Right lobe of liver (tissue), 6 donors: Measurements from ENCODE around the gene FCRL5. TPM values are rescaled to one million over a fixed set of nuclear protein-coding genes. Genes with fewer than 3 reads are reported as not detected.

Experiments used
- ATAC-seq, 4 donors: fragments of 200-7000 bp; cut with Tn5 transposase; one replicate each; pipeline ENCODE4 v1.9.1; 2020; ENCODE audit warnings: mild to moderate bottlenecking in 4 of 4, moderate library complexity in 4 of 4
- DNase-seq, 3 donors: peaks; one replicate each; pipeline ENCODE4 v3.0.0-alpha.2; 2020
- H3K27ac ChIP-seq, 3 donors: fragments of 200-600 bp; one replicate each; pipeline ENCODE4 v1.8.0; 2022
- H3K27me3 ChIP-seq, 2 donors: fragments of 200-600 bp; one replicate each; pipeline ENCODE4 v1.8.0; 2022
- H3K36me3 ChIP-seq, 4 donors: fragments of 200-600 bp; sonication (generic) in 1 of 4; one replicate each; pipeline versions ENCODE4 v1.5.1 to v1.8.0; 2017 to 2022; ENCODE audit warnings: control low read depth in 1 of 4
- H3K4me1 ChIP-seq, 4 donors: fragments of 200-600 bp; sonication (generic) in 1 of 4; one replicate each; pipeline versions ENCODE4 v1.5.1 to v1.8.0; 2017 to 2022; ENCODE audit warnings: control low read depth in 1 of 4
- H3K4me3 ChIP-seq, 3 donors: fragments of 200-600 bp; one replicate each; pipeline ENCODE4 v1.8.0; 2022
- H3K9me3 ChIP-seq, 4 donors: fragments of 200-600 bp; sonication (generic) in 1 of 4; one replicate each; pipeline versions ENCODE4 v1.5.1 to v1.8.0; 2017 to 2022; ENCODE audit warnings: control low read depth in 1 of 4
- CTCF ChIP-seq, 4 donors: fragments of 200-600 bp in 3 of 4; fragments of 450-650 bp in 1 of 4; IDR thresholded peaks; one replicate each; pipeline versions ENCODE4 v1.5.1 to v1.8.0; 2016 to 2022; ENCODE audit warnings: antibody characterized with exemption in 4 of 4, mild to moderate bottlenecking in 2 of 4
- POLR2A ChIP-seq: fragments of 450-650 bp; IDR thresholded peaks from one replicate; pipeline ENCODE4 v1.6.1; 2017; ENCODE audit warnings: antibody characterized with exemption, mild to moderate bottlenecking
- WGBS: methylation state at CpG from one replicate; pipeline ENCODE4 v1.1.6; 2018; ENCODE audit warnings: low coverage, low lambda C conversion rate; ENCODE audit not compliant: insufficient coverage; ENCODE audit errors: missing lambda C conversion rate; 5-methylcytosine and 5-hydroxymethylcytosine counted together
- intact Hi-C, 2 donors: fragments of 100-400 bp; cut with DNase I; formaldehyde crosslinking; loops; one replicate each; pipeline versions ENCODE4 v1.11.2 to v1.14.1; 2022
- long read RNA-seq: library from polyadenylated mRNA; unstranded; transcript quantifications from one replicate; pipeline ENCODE4 v2.0.0, GENCODE V29; 2019
- total RNA-seq, 6 experiments: library from RNA; depleted of rRNA in 2 of 6; stranded (reverse); fragments of >200 nt in 2 of 6; fragmentation: NEBNext Ultra II Directional in 3 of 6; extraction: Animal tissue kit (Norgen Biotek cat#: 25700) in 3 of 6; gene quantifications; one replicate each; pipeline versions ENCODE4 v1.1.0 to v1.2.4, GENCODE V29; 2016 to 2023
- donor health status: DM: no; HTN: yes; CAD: no.
- donor health status: DM: no; HTN: no; CAD: no.
- donor health status: DM: no; HTN: no; CAD: no.
- donor health status: DM: no; HTN: yes; CAD: no.
- donor health status: DM: no; HTN: yes; CAD: no.

Gene FCRL5
- under 1 TPM; 0.15 to 0.61 (median 0.29) TPM for total RNA-seq
- long read RNA-seq = 0 reads

DNA sequence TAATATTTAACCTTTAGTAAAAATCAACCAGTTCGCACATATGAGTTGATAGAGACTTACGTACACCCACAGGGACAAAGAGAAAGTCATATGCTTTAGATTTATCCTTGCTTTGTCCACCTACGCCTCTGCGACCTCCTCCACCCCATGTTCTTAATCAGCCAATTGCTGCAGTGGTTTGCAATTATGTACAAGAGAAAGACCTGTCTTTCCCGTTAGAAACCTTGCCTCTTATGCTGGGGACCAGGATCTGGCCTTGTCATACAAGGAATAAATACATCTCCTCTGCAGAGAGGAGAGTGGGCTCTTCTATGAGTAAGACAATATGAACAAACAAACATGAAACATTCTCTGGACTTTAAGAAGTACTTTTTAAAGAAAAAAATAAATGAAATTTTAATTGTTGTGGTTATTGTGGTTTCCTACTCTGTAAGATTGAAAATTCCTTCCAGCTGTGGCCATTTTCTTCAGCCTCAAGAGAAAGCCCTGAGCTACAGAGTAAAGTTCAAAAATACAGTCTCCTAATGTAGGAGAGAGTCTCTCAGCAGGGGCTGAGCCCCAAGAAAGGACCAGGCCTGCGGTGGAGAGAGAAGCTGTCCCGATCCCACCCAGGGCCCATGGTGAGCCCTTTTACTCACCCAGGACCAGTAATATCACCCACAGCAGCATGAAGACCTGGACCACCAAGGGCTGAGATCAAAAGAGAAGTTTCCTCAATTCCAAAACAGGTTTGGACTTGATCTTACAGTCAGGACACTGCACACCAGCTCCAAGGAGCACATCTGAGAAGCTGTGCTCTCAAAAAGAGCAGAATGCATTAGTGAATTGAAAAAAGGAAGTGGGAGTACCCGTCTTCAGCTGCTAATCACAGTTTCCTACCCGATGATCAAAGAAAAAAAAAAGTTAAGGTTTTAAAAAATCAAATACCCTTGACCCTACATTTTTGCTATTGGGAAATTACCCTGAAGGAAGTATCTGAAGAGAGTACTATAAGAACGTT, at the start of gene FCRL5:
Gene FCRL5 (minus strand): TSS at position 822 of the 1,000 bp plus-strand sequence. CDS start 153 bp downstream, at position 669.
- H3K4me1 ChIP-seq = no peaks in the 10 kb centered on the region
- TF ChIP-seq CTCF (IDR thresholded peaks at IDR 0.05) (no peak), POLR2A (no peak)
- intact Hi-C loops = no loop called here
- H3K9me3 ChIP-seq = no peaks in the 10 kb centered on the region
- no peak for DNase-seq
- no peak within 1 kb of the TSS for H3K27ac ChIP-seq
- WGBS = 46% methylated on average over 10 of the region's 10 CpGs
- ATAC-seq = no peak
- no peaks in the 10 kb centered on the region for H3K27me3 ChIP-seq
- H3K4me3 ChIP-seq = no peak within 1 kb of the TSS
- no peaks in the 10 kb centered on the region for H3K36me3 ChIP-seq

DNA sequence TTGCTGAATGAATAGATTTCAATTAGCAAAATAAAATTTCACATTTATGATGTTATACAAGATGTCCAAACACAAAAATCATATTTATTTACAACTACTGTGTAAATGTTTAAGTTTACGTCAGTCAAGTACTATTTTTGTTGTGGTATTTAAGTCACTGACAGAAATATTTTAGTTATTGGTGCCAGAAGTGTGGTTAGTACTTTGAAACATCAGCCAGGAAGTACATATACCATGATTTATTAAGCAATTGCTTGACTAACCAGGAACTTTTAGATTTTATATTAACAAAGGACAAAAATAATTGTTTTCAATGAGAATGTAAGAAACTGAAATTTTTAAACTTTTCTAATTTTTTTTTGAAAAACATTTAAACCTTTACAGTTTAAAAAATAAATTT, 47.9 kb upstream of the FCRL5 start:
- no peaks in the 10 kb centered on the region for H3K36me3 ChIP-seq
- ATAC-seq = no peak
- H3K27me3 ChIP-seq = no peaks in the 10 kb centered on the region
- no peaks in the 10 kb centered on the region for H3K9me3 ChIP-seq
- no peak overlapping the region for H3K4me3 ChIP-seq
- DNase-seq = no peak
- TF ChIP-seq CTCF (IDR thresholded peaks at IDR 0.05) = no peak
- TF ChIP-seq POLR2A = no peak
- H3K4me1 ChIP-seq = no peaks in the 10 kb centered on the region
- H3K27ac ChIP-seq = no peak overlapping the region
- intact Hi-C loops = no loop called here
- 31% methylated on average over 1 of the region's 1 CpG for WGBS

DNA sequence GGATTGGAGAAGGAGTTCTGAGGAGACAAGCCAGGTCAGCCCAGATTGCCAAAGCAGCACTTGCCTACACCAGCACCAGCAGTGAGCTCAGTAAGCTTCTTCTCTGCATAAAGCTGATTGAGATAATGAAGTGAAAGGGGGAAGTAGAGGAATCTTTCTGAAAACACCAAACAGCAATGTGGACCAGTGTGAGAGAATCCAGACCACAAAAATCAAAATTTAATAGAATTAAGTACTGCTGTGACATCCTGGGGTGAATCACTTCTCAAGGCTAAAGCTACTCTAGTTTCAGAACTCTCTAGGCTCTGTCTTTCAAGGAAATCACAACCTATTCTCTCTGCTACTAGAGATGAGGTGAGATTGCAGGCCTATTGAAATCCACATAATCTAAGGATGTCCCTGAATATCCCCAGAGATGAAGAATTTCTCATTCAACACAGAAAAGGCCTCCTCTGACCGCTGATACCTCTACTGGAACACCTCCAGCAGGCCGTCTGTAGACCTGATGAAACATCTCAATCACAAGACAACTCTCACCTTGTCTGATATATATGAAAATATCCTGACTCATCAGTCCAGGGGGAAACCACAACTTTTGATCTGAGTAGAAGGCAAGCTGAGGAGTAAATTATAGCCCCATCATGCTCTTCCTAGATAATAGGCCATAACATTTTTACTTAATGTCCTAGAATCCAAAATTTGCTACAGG, 45.8 kb upstream of the FCRL5 start, which contains the start of gene FCRL4:
Gene FCRL4 (minus strand): TSS at position 127 of the 709 bp plus-strand sequence. CDS start 141 bp downstream, outside the sequence.
- Histone ChIP-seq H3K4me1 (no peaks in the 10 kb centered on the region), H3K4me3 (no peak within 1 kb of the TSS), H3K27ac (no peak within 1 kb of the TSS), H3K27me3 (no peaks in the 10 kb centered on the region), H3K9me3 (no peaks in the 10 kb centered on the region), H3K36me3 (no peaks in the 10 kb centered on the region)
- intact Hi-C loops = no loop called here
- no peak for TF ChIP-seq CTCF (IDR thresholded peaks at IDR 0.05)
- no peak for TF ChIP-seq POLR2A
- no peak for ATAC-seq
- DNase-seq = no peak
- 52% methylated on average over 2 of the region's 2 CpGs for WGBS

GRCh38 chr1:157596384-157596783, 44.1 kb upstream of the FCRL5 start:
- no peaks in the 10 kb centered on the region for H3K4me1 ChIP-seq
- no peak for ATAC-seq
- no peak for DNase-seq
- TF ChIP-seq POLR2A (no peak), CTCF (IDR thresholded peaks at IDR 0.05) (no peak)
- H3K4me3 ChIP-seq = no peak overlapping the region
- intact Hi-C loops = no loop called here
- no peaks in the 10 kb centered on the region for H3K9me3 ChIP-seq
- WGBS = 76% methylated on average over 6 of the region's 6 CpGs
- H3K27ac ChIP-seq = no peak overlapping the region
- no peaks in the 10 kb centered on the region for H3K36me3 ChIP-seq
- H3K27me3 ChIP-seq = no peaks in the 10 kb centered on the region
